H9 (cell line): ENCODE results near the gene JPH2. TPM values are rescaled to one million over a fixed set of nuclear protein-coding genes. Genes with fewer than 3 reads are reported as not detected.

Source experiments
- DNase-seq: peaks from one replicate; pipeline ENCODE4 v3.0.0-alpha.2; 2017
- H2AFZ ChIP-seq: one replicate; pipeline ENCODE4 v1.6.1; 2013; ENCODE audit warnings: mild to moderate bottlenecking, low read length, control low read depth, moderate library complexity
- H2AK5ac ChIP-seq: 2 replicates; pipeline ENCODE4 v1.6.1; 2013; ENCODE audit warnings: low read length, control low read depth, mixed read lengths; ENCODE audit not compliant: insufficient read length
- H2BK120ac ChIP-seq: one replicate; pipeline ENCODE4 v1.6.1; 2013; ENCODE audit warnings: low read depth, mild to moderate bottlenecking, low read length, control low read depth, inconsistent platforms; ENCODE audit not compliant: poor library complexity, severe bottlenecking
- H2BK12ac ChIP-seq: 2 replicates; pipeline ENCODE4 v1.6.1; 2013; ENCODE audit warnings: low read length, control low read depth, mixed read lengths, low read depth; ENCODE audit not compliant: insufficient read length
- H2BK15ac ChIP-seq: 2 replicates; pipeline ENCODE4 v1.6.1; 2013; ENCODE audit warnings: low read depth, low read length, control low read depth
- H2BK20ac ChIP-seq: one replicate; pipeline ENCODE4 v1.6.1; 2013; ENCODE audit warnings: low read depth, mild to moderate bottlenecking, low read length, control low read depth, inconsistent platforms; ENCODE audit not compliant: poor library complexity, severe bottlenecking
- H2BK5ac ChIP-seq: 2 replicates; pipeline ENCODE4 v1.6.1; 2013; ENCODE audit warnings: low read length, control low read depth, mixed read lengths; ENCODE audit not compliant: insufficient read length
- H3K14ac ChIP-seq: 2 replicates; pipeline ENCODE4 v1.6.1; 2013; ENCODE audit warnings: low read length, control low read depth; ENCODE audit not compliant: insufficient read depth
- H3K18ac ChIP-seq: 2 replicates; pipeline ENCODE4 v1.6.1; 2013; ENCODE audit warnings: low read depth, mild to moderate bottlenecking, mixed read lengths, low read length, control low read depth; ENCODE audit not compliant: insufficient read length
- H3K23ac ChIP-seq: 2 replicates; pipeline ENCODE4 v1.6.1; 2013; ENCODE audit warnings: low read length, control low read depth, mixed read lengths, low read depth; ENCODE audit not compliant: insufficient read length
- H3K23me2 ChIP-seq: 2 replicates; pipeline ENCODE4 v1.6.1; 2013; ENCODE audit warnings: low read depth, mild to moderate bottlenecking, mixed read lengths, low read length, control low read depth; ENCODE audit not compliant: insufficient read length, poor library complexity, severe bottlenecking
- H3K27ac ChIP-seq: 2 replicates; pipeline ENCODE4 v1.5.1; 2013; ENCODE audit warnings: low read length, control low read depth, mixed read lengths, low read depth; ENCODE audit not compliant: insufficient read length
- H3K27me3 ChIP-seq: 2 replicates; pipeline ENCODE4 v1.6.1; 2013; ENCODE audit warnings: low read length, control low read depth, inconsistent platforms; ENCODE audit not compliant: insufficient read depth
- H3K4ac ChIP-seq: 2 replicates; pipeline ENCODE4 v1.6.1; 2013; ENCODE audit warnings: low read depth, mild to moderate bottlenecking, control low read depth, inconsistent platforms, low read length, moderate library complexity
- H3K4me1 ChIP-seq: 2 replicates; pipeline ENCODE4 v1.6.1; 2013; ENCODE audit warnings: low read length, control low read depth, inconsistent platforms; ENCODE audit not compliant: insufficient read depth
- H3K4me2 ChIP-seq: 2 replicates; pipeline ENCODE4 v1.6.1; 2013; ENCODE audit warnings: low read length, control low read depth, mixed read lengths; ENCODE audit not compliant: insufficient read length, insufficient read depth
- H3K56ac ChIP-seq: 2 replicates; pipeline ENCODE4 v1.6.1; 2013; ENCODE audit warnings: low read depth, mild to moderate bottlenecking, mixed read lengths, low read length, control low read depth; ENCODE audit not compliant: insufficient read length
- H3K79me1 ChIP-seq: 2 replicates; pipeline ENCODE4 v1.6.1; 2013; ENCODE audit warnings: low read depth, mild to moderate bottlenecking, moderate library complexity, low read length, control low read depth, inconsistent platforms; ENCODE audit not compliant: insufficient read depth, poor library complexity, severe bottlenecking
- H3K79me2 ChIP-seq: 2 replicates; pipeline ENCODE4 v1.6.1; 2013; ENCODE audit warnings: low read length, control low read depth, inconsistent platforms; ENCODE audit not compliant: insufficient read depth
- H3K9ac ChIP-seq: 2 replicates; pipeline ENCODE4 v1.6.1; 2013; ENCODE audit warnings: low read length, control low read depth, mixed read lengths; ENCODE audit not compliant: insufficient read length; ENCODE audit errors: extremely low read depth
- H3K9me3 ChIP-seq: one replicate; pipeline ENCODE4 v1.6.1; 2013; ENCODE audit warnings: low read depth, low read length, inconsistent platforms; ENCODE audit not compliant: control insufficient read depth
- H3T11ph ChIP-seq: one replicate; pipeline ENCODE4 v1.6.1; 2013; ENCODE audit warnings: mild to moderate bottlenecking, low read length, control low read depth, inconsistent platforms
- H4K20me1 ChIP-seq: one replicate; pipeline ENCODE4 v1.6.1; 2013; ENCODE audit not compliant: control insufficient read depth, insufficient read length, insufficient read depth
- H4K5ac ChIP-seq: 2 replicates; pipeline ENCODE4 v1.6.1; 2013; ENCODE audit warnings: low read depth, mild to moderate bottlenecking, mixed read lengths, low read length, control low read depth; ENCODE audit not compliant: insufficient read length
- H4K8ac ChIP-seq: replicated peaks from 2 replicates; pipeline ENCODE4 v1.6.1; 2013; ENCODE audit warnings: low read length, control low read depth, mixed read lengths, low read depth; ENCODE audit not compliant: insufficient read length
- H4K91ac ChIP-seq: 2 replicates; pipeline ENCODE4 v1.6.1; 2013; ENCODE audit warnings: low read depth, mild to moderate bottlenecking, moderate library complexity, mixed read lengths, low read length, control low read depth; ENCODE audit not compliant: insufficient read length
- H3K27ac Mint-ChIP-seq, 3 experiments: 2 replicates in 2 of 3; 3 replicates in 1 of 3; pipeline ENCODE4 v1.8.0; 2020 to 2021; ENCODE audit warnings: mixed read lengths in 3 of 3, mild to moderate bottlenecking in 1 of 3, moderate library complexity in 1 of 3
- H3K27me3 Mint-ChIP-seq: 2 replicates; pipeline ENCODE4 v1.8.0; 2021; ENCODE audit warnings: low read depth, mild to moderate bottlenecking, moderate library complexity, mixed read lengths
- H3K36me3 Mint-ChIP-seq, 3 experiments: 2 replicates in 2 of 3; 3 replicates in 1 of 3; pipeline ENCODE4 v1.8.0; 2020 to 2021; ENCODE audit warnings: low read depth in 3 of 3, mixed read lengths in 3 of 3; ENCODE audit not compliant: insufficient read depth in 1 of 3
- H3K4me1 Mint-ChIP-seq, 2 experiments: 2 replicates each; pipeline ENCODE4 v1.8.0; 2020; ENCODE audit warnings: mixed read lengths in 2 of 2
- H3K4me3 Mint-ChIP-seq, 2 experiments: 2 replicates in 1 of 2; 3 replicates in 1 of 2; pipeline ENCODE4 v1.8.0; 2020 to 2021; ENCODE audit warnings: mild to moderate bottlenecking in 2 of 2, mixed read lengths in 2 of 2, moderate library complexity in 1 of 2
- H3K9me3 Mint-ChIP-seq, 2 experiments: 2 replicates in 1 of 2; 3 replicates in 1 of 2; pipeline ENCODE4 v1.8.0; 2020; ENCODE audit warnings: mild to moderate bottlenecking in 2 of 2, mixed read lengths in 2 of 2, moderate library complexity in 1 of 2
- CTCF ChIP-seq: fragments of 200-600 bp; sonication (generic); conservative IDR thresholded peaks from 3 replicates; pipeline ENCODE4 v1.8.0; 2021; ENCODE audit warnings: antibody characterized with exemption, mild to moderate bottlenecking
- WGBS: extraction: QIAGEN DNeasy Blood & Tissue Kit; methylation state at CpG from one replicate; pipeline ENCODE4 v1.1.7; 2013; ENCODE audit warnings: missing lambda C conversion rate, low lambda C conversion rate, mixed read lengths; ENCODE audit not compliant: insufficient read length; ENCODE audit errors: extremely low coverage; 5-methylcytosine and 5-hydroxymethylcytosine counted together
- total RNA-seq: library from RNA; stranded (reverse); gene quantifications from 2 replicates; pipeline ENCODE4 v1.2.1, GENCODE V29; 2021

JPH2 gene
- total RNA-seq, 1 experiment from 2014 or later: 0.31 TPM

- H3K4me1 Mint-ChIP-seq: peaks cover 0 to 16% of the 10 kb centered on the region in 2 experiments; a peak in 2 of 4 replicates
- H3K4me3 Mint-ChIP-seq: no peak overlapping the region
- Histone ChIP-seq H2BK12ac (no peak overlapping the region), H3K56ac (no peak overlapping the region), H3T11ph (no peak overlapping the region), H3K14ac (no peak overlapping the region), H4K8ac (no peak overlapping the region), H2BK15ac (no peak overlapping the region), H4K20me1 (no peaks in the 10 kb centered on the region), H3K27ac (no peak overlapping the region), H3K9ac (no peak overlapping the region), H2BK120ac (no peak overlapping the region), H3K18ac (no peak overlapping the region), H3K23me2 (no peaks in the 10 kb centered on the region), H2AK5ac (no peak overlapping the region), H3K79me2 (no peaks in the 10 kb centered on the region), H2AFZ (no peak overlapping the region), H4K91ac (no peak overlapping the region), H3K4ac (no peak overlapping the region), H3K4me2 (no peak overlapping the region), H4K5ac (no peak overlapping the region), H3K79me1 (no peaks in the 10 kb centered on the region), H3K4me1 (no peaks in the 10 kb centered on the region), H2BK20ac (no peak overlapping the region), H3K9me3 (no peaks in the 10 kb centered on the region), H2BK5ac (no peak overlapping the region), H3K27me3 (no peaks in the 10 kb centered on the region), H3K23ac (no peak overlapping the region)
- TF ChIP-seq CTCF: no peak
- H3K36me3 Mint-ChIP-seq: no peaks in the 10 kb centered on the region; a peak in 1 of 7 replicates
- no peaks in the 10 kb centered on the region; the same call in 1 of the 2 replicates for H3K27me3 Mint-ChIP-seq
- no peak overlapping the region for H3K27ac Mint-ChIP-seq
- WGBS: no CpG with 5 or more reads among the region's 8 CpGs
- DNase-seq: no peak
- H3K9me3 Mint-ChIP-seq: no peaks in the 10 kb centered on the region
Measured at GRCh38 chr20:44123874-44124535, 63.0 kb downstream of the JPH2 start.
